A549 (cell line): ENCODE data around the gene GPR158. TPM values are rescaled to one million over a fixed set of nuclear protein-coding genes. Genes with fewer than 3 reads are reported as not detected.

Source experiments
- ATAC-seq, 2 experiments: fragments of 200-7000 bp in 1 of 2; fragments of >200 bp in 1 of 2; cut with Nextera tagmentation in 1 of 2; cut with Tn5 transposase in 1 of 2; 3 replicates each; pipeline versions ENCODE4 v1.8.0 to v1.9.1; 2018 to 2020; ENCODE audit warnings: mild to moderate bottlenecking in 1 of 2, moderate library complexity in 1 of 2
- CTCF ChIA-PET: fragments of 300-600 bp; sonication (Branson Sonifier 250); formaldehyde crosslinking; extraction: SDS; loops from one replicate; lab custom pipeline; 2021; ENCODE audit warnings: antibody characterized with exemption, inconsistent platforms; lab: Yijun Ruan, JAX
- POLR2A ChIA-PET: fragments of 350-600 bp; formaldehyde crosslinking; extraction: SDS; loops from one replicate; lab custom pipeline; 2021; ENCODE audit warnings: antibody characterized with exemption, inconsistent platforms; lab: Yijun Ruan, JAX
- DNase-seq, 2 experiments: peaks; one replicate each; pipeline versions ENCODE4 v3.0.0 to v3.0.0-alpha.2; 2011 to 2016; ENCODE audit warnings: low read depth in 1 of 2, low spot score in 1 of 2
- FAIRE-seq: peaks from 2 replicates; lab custom pipeline; 2011; peaks lifted over from hg19 to GRCh38; lab: Jason Lieb, UNC
- H3K27ac ChIP-seq, 2 experiments: fragments of >200 bp; sonication (Bioruptor Twin); formaldehyde crosslinking; 3 replicates each; pipeline ENCODE4 v1.5.1; 2016 to 2017
- H3K4me1 ChIP-seq: fragments of >200 bp; sonication (Bioruptor Twin); formaldehyde crosslinking; 3 replicates; pipeline ENCODE4 v1.6.1; 2016
- H3K4me2 ChIP-seq: fragments of >200 bp; sonication (Bioruptor Twin); formaldehyde crosslinking; 3 replicates; pipeline ENCODE4 v1.6.1; 2016
- H3K4me3 ChIP-seq: fragments of >200 bp; sonication (Bioruptor Twin); formaldehyde crosslinking; 3 replicates; pipeline ENCODE4 v1.5.1; 2016
- H3K9me3 ChIP-seq: fragments of >200 bp; sonication (Bioruptor Twin); formaldehyde crosslinking; 3 replicates; pipeline ENCODE4 v1.6.1; 2016
- BHLHE40 ChIP-seq: IDR thresholded peaks from 2 replicates; pipeline ENCODE4 v1.6.1; 2012; ENCODE audit warnings: low read depth, low read length, inconsistent platforms
- CBX2 ChIP-seq: fragments of 200-600 bp; sonication (generic); IDR thresholded peaks from 2 replicates; pipeline ENCODE4 v1.6.1; 2016; ENCODE audit warnings: low read depth, mild to moderate bottlenecking, borderline replicate concordance
- CBX8 ChIP-seq: fragments of 200-600 bp; sonication (generic); IDR thresholded peaks from 2 replicates; pipeline ENCODE4 v1.6.1; 2016
- CEBPB ChIP-seq, 2 experiments: fragments of >200 bp in 1 of 2; sonication (Bioruptor Twin) in 1 of 2; formaldehyde crosslinking in 1 of 2; IDR thresholded peaks; 2 replicates each; pipeline ENCODE4 v1.6.1; 2012 to 2016
- EP300 ChIP-seq, 2 experiments: fragments of >200 bp; sonication (Bioruptor Twin); formaldehyde crosslinking; IDR thresholded peaks; 2 replicates in 1 of 2; 3 replicates in 1 of 2; pipeline ENCODE4 v1.6.1; 2016 to 2017
- FOSB ChIP-seq: fragments of 250-450 bp; sonication (Bioruptor Pico); IDR thresholded peaks from 2 replicates; pipeline ENCODE4 v1.5.0; 2020; ENCODE audit warnings: mild to moderate bottlenecking, moderate library complexity
- FOSL2 ChIP-seq, 2 experiments: fragments of 450-650 bp in 1 of 2; fragments of >200 bp in 1 of 2; sonication (Bioruptor Twin) in 1 of 2; formaldehyde crosslinking; IDR thresholded peaks; 2 replicates each; pipeline versions ENCODE4 v1.5.0 to v1.6.1; 2016 to 2020; ENCODE audit warnings: mild to moderate bottlenecking in 1 of 2, moderate library complexity in 1 of 2
- GATA3 ChIP-seq: IDR thresholded peaks from 2 replicates; pipeline ENCODE4 v1.6.1; 2012; ENCODE audit warnings: borderline replicate concordance
- HEYL ChIP-seq: fragments of 250-450 bp; sonication (Bioruptor Pico); IDR thresholded peaks from 2 replicates; pipeline ENCODE4 v1.8.0; 2021; ENCODE audit warnings: mild to moderate bottlenecking, moderate library complexity
- HOXB13 ChIP-seq: fragments of 250-450 bp; sonication (Bioruptor Pico); IDR thresholded peaks from 2 replicates; pipeline ENCODE4 v1.5.0; 2020; ENCODE audit warnings: low read depth, mild to moderate bottlenecking, moderate library complexity
- HOXB5 ChIP-seq: fragments of 250-450 bp; sonication (Bioruptor Pico); IDR thresholded peaks from 2 replicates; pipeline ENCODE4 v1.5.0; 2020; ENCODE audit warnings: mild to moderate bottlenecking, moderate library complexity
- KDM5A ChIP-seq: fragments of 200-600 bp; sonication (generic); IDR thresholded peaks from 2 replicates; pipeline ENCODE4 v1.6.1; 2016; ENCODE audit warnings: antibody characterized with exemption, mild to moderate bottlenecking
- MAFK ChIP-seq: fragments of 450-650 bp; IDR thresholded peaks from 2 replicates; pipeline ENCODE4 v1.6.1; 2014; ENCODE audit not compliant: partially characterized antibody
- RNF2 ChIP-seq: fragments of 200-600 bp; sonication (generic); IDR thresholded peaks from 2 replicates; pipeline ENCODE4 v1.6.1; 2016; ENCODE audit warnings: low read depth, mild to moderate bottlenecking, antibody characterized with exemption, moderate library complexity, borderline replicate concordance
- ZC3H11A ChIP-seq: fragments of 450-650 bp; IDR thresholded peaks from 2 replicates; pipeline ENCODE4 v1.6.1; 2014; ENCODE audit warnings: antibody characterized with exemption, mild to moderate bottlenecking
- ZFP36 ChIP-seq: fragments of 450-650 bp; IDR thresholded peaks from 2 replicates; pipeline ENCODE4 v1.6.1; 2014; ENCODE audit warnings: borderline replicate concordance; ENCODE audit not compliant: partially characterized antibody
- ZNF302 ChIP-seq: fragments of 250-450 bp; sonication (Bioruptor Pico); IDR thresholded peaks from 2 replicates; pipeline ENCODE4 v1.9.0; 2021; ENCODE audit warnings: inconsistent platforms, mild to moderate bottlenecking, moderate library complexity
- WGBS: methylation state at CpG from one replicate; pipeline ENCODE4 v1.1.6; 2017; ENCODE audit errors: missing lambda C conversion rate; 5-methylcytosine and 5-hydroxymethylcytosine counted together
- polyA plus RNA-seq, 4 experiments: library from polyadenylated mRNA; depleted of rRNA in 3 of 4; stranded (reverse); fragments of >200 nt; fragmentation: RNase III in 1 of 4; extraction: RNeasy Plus Mini Kit Qiagen cat#74134 plus additional on column Dnase treatment in 1 of 4; gene quantifications; 2 replicates in 3 of 4; 3 replicates in 1 of 4; pipeline ENCODE4 v1.2.3, GENCODE V29; 2011 to 2017
- TF ChIP-seq, protein P1 (sequence below): fragments of >200 bp; sonication (Bioruptor Twin); formaldehyde crosslinking; IDR thresholded peaks from 3 replicates; pipeline ENCODE4 v1.6.1; 2016
- TF ChIP-seq, protein P2 (sequence below): fragments of 250-450 bp; sonication (Bioruptor Pico); IDR thresholded peaks from 2 replicates; pipeline ENCODE4 v1.5.0; 2020; ENCODE audit warnings: low read depth, mild to moderate bottlenecking, moderate library complexity
- TF ChIP-seq, protein P3 (sequence below): IDR thresholded peaks from 2 replicates; pipeline ENCODE4 v1.6.1; 2012
- TF ChIP-seq, protein P4 (sequence below): fragments of 450-650 bp; IDR thresholded peaks from 2 replicates; pipeline ENCODE4 v1.6.1; 2014; ENCODE audit warnings: antibody characterized with exemption
- TF ChIP-seq, protein P5 (sequence below): fragments of 200-600 bp; sonication (generic); IDR thresholded peaks from 2 replicates; pipeline ENCODE4 v1.6.1; 2016; ENCODE audit warnings: antibody characterized with exemption, mild to moderate bottlenecking, moderate library complexity
- TF ChIP-seq, protein P6 (sequence below): fragments of >200 bp; sonication (Bioruptor Twin); formaldehyde crosslinking; IDR thresholded peaks from 2 replicates; pipeline ENCODE4 v1.6.1; 2016
- TF ChIP-seq, protein P7 (sequence below): IDR thresholded peaks from 2 replicates; pipeline ENCODE4 v1.6.1; 2012; ENCODE audit warnings: low read depth, borderline replicate concordance

Gene GPR158
- polyA plus RNA-seq, 2 of the 4 experiments (the other 2 are of a cell fraction): 0.01 to 0.03 TPM

DNA sequence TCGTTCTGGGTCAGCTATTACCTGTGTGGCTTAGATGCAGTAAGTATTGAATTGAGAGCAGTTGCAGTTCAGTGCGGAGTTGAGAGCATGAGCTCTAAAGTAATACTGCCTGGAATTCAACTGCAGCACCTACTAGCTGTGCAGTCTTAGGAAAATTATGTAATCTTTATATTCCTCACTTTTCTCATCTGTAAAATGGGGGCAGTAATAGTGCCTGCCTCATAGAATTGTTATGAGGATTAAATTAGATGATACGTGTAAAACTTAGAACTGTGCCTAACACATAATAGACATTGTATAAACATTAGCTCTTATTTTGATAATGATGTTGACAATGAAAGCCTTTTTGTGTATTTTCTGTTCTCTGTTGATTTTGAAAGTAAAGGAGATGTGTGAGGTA, 330.0 kb downstream of the GPR158 start:
- no peak for ATAC-seq
- POLR2A ChIA-PET: no interaction called here

DNA sequence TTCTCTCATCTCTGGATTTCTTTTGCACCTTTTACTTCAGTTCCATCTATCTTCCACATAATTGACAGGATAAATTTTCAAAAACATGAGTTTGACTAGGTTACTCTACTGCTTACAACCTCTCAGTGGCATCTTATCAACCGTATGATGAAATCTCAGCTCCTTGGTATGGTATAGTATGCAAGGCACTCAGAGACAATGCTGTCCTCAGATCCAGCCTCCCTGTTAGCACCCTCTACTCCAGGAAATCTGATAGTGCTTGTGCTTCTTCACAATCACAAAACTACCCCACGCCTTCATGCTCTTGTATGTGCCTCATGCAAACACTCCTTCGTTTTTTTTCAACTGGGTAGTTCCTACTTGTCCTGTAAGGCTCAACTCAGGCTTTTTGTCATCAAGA, 330.7 kb downstream of the GPR158 start:
- ATAC-seq (no peak), FAIRE-seq (no peak), DNase-seq (no peak)
- ChIA-PET CTCF (interaction anchor here (1.5 kb wide), 1 partner anchor 9 kb away, joined by 4 read pairs; no protein-coding TSS in a partner anchor), POLR2A (no interaction called here)
- no peaks in the 10 kb centered on the region for H3K4me1 ChIP-seq
- H3K4me2 ChIP-seq: no peak overlapping the region
- 48% methylated on average over 3 of the region's 3 CpGs for whole genome bisulfite sequencing
- TF ChIP-seq, protein P1, sequence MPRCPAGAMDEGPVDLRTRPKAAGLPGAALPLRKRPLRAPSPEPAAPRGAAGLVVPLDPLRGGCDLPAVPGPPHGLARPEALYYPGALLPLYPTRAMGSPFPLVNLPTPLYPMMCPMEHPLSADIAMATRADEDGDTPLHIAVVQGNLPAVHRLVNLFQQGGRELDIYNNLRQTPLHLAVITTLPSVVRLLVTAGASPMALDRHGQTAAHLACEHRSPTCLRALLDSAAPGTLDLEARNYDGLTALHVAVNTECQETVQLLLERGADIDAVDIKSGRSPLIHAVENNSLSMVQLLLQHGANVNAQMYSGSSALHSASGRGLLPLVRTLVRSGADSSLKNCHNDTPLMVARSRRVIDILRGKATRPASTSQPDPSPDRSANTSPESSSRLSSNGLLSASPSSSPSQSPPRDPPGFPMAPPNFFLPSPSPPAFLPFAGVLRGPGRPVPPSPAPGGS: no peak
- TF ChIP-seq RNF2: no peak
- no peak for TF ChIP-seq MAFK
- no peak for TF ChIP-seq HEYL (CRISPR knock-in tag)
- TF ChIP-seq GATA3: no peak
- TF ChIP-seq, protein P2, sequence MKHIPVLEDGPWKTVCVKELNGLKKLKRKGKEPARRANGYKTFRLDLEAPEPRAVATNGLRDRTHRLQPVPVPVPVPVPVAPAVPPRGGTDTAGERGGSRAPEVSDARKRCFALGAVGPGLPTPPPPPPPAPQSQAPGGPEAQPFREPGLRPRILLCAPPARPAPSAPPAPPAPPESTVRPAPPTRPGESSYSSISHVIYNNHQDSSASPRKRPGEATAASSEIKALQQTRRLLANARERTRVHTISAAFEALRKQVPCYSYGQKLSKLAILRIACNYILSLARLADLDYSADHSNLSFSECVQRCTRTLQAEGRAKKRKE (CRISPR knock-in tag): no peak
- TF ChIP-seq, protein P3, sequence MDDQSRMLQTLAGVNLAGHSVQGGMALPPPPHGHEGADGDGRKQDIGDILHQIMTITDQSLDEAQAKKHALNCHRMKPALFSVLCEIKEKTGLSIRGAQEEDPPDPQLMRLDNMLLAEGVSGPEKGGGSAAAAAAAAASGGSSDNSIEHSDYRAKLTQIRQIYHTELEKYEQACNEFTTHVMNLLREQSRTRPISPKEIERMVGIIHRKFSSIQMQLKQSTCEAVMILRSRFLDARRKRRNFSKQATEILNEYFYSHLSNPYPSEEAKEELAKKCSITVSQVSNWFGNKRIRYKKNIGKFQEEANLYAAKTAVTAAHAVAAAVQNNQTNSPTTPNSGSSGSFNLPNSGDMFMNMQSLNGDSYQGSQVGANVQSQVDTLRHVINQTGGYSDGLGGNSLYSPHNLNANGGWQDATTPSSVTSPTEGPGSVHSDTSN: no peak
- no peak for TF ChIP-seq ZC3H11A
- TF ChIP-seq FOSB (CRISPR knock-in tag): no peak
- no peak for TF ChIP-seq ZNF302 (CRISPR knock-in tag)
- TF ChIP-seq, protein P4, sequence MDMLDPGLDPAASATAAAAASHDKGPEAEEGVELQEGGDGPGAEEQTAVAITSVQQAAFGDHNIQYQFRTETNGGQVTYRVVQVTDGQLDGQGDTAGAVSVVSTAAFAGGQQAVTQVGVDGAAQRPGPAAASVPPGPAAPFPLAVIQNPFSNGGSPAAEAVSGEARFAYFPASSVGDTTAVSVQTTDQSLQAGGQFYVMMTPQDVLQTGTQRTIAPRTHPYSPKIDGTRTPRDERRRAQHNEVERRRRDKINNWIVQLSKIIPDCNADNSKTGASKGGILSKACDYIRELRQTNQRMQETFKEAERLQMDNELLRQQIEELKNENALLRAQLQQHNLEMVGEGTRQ: no peak
- no peak for TF ChIP-seq CBX8
- H3K9me3 ChIP-seq: no peaks in the 10 kb centered on the region
- H3K4me3 ChIP-seq: no peak overlapping the region
- no peak overlapping the region for H3K27ac ChIP-seq

More for the DNA sequence above, 330.0 kb downstream of the GPR158 start:
- H3K4me1 ChIP-seq: no peaks in the 10 kb centered on the region
- FAIRE-seq (no peak), DNase-seq (no peak)
- H3K4me3 ChIP-seq: no peak overlapping the region
- CTCF ChIA-PET: no interaction called here
- H3K9me3 ChIP-seq: no peaks in the 10 kb centered on the region
- no peak overlapping the region for H3K27ac ChIP-seq
- 62% methylated on average over 3 of the region's 3 CpGs for WGBS
- TF ChIP-seq BHLHE40 (no peak), FOSL2 (IDR thresholded peaks at IDR 0.05) (no peak), FOSL2 (CRISPR knock-in tag; IDR thresholded peaks at IDR 0.05) (no peak), EP300 (IDR thresholded peaks at IDR 0.05) (no peak), HOXB5 (CRISPR knock-in tag) (no peak), KDM5A (no peak), HOXB13 (CRISPR knock-in tag) (no peak), CBX2 (no peak), GATA3 (no peak), RNF2 (no peak), ZNF302 (CRISPR knock-in tag) (no peak), CEBPB (IDR thresholded peaks at IDR 0.05) (no peak), ZFP36 (no peak)
- TF ChIP-seq, protein P5, sequence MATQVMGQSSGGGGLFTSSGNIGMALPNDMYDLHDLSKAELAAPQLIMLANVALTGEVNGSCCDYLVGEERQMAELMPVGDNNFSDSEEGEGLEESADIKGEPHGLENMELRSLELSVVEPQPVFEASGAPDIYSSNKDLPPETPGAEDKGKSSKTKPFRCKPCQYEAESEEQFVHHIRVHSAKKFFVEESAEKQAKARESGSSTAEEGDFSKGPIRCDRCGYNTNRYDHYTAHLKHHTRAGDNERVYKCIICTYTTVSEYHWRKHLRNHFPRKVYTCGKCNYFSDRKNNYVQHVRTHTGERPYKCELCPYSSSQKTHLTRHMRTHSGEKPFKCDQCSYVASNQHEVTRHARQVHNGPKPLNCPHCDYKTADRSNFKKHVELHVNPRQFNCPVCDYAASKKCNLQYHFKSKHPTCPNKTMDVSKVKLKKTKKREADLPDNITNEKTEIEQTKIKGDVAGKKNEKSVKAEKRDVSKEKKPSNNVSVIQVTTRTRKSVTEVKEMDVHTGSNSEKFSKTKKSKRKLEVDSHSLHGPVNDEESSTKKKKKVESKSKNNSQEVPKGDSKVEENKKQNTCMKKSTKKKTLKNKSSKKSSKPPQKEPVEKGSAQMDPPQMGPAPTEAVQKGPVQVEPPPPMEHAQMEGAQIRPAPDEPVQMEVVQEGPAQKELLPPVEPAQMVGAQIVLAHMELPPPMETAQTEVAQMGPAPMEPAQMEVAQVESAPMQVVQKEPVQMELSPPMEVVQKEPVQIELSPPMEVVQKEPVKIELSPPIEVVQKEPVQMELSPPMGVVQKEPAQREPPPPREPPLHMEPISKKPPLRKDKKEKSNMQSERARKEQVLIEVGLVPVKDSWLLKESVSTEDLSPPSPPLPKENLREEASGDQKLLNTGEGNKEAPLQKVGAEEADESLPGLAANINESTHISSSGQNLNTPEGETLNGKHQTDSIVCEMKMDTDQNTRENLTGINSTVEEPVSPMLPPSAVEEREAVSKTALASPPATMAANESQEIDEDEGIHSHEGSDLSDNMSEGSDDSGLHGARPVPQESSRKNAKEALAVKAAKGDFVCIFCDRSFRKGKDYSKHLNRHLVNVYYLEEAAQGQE: no peak
- TF ChIP-seq, protein P6, sequence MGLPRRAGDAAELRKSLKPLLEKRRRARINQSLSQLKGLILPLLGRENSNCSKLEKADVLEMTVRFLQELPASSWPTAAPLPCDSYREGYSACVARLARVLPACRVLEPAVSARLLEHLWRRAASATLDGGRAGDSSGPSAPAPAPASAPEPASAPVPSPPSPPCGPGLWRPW: no peak
- TF ChIP-seq, protein P7, sequence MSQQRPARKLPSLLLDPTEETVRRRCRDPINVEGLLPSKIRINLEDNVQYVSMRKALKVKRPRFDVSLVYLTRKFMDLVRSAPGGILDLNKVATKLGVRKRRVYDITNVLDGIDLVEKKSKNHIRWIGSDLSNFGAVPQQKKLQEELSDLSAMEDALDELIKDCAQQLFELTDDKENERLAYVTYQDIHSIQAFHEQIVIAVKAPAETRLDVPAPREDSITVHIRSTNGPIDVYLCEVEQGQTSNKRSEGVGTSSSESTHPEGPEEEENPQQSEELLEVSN: no peak
- TF ChIP-seq, protein P1: no peak
- no peak overlapping the region for H3K4me2 ChIP-seq
